Measurements from ENCODE around the gene CD274.

GRCh38 chr9:5438301-5439162 is 11.8 kb upstream of the CD274 start:
- no peak for TF ChIP-seq JUN (IDR thresholded peaks at IDR 0.05; ENCODE audit: borderline replicate concordance, insufficient read depth, insufficient read length, low read depth)
- TF ChIP-seq, protein P1, sequence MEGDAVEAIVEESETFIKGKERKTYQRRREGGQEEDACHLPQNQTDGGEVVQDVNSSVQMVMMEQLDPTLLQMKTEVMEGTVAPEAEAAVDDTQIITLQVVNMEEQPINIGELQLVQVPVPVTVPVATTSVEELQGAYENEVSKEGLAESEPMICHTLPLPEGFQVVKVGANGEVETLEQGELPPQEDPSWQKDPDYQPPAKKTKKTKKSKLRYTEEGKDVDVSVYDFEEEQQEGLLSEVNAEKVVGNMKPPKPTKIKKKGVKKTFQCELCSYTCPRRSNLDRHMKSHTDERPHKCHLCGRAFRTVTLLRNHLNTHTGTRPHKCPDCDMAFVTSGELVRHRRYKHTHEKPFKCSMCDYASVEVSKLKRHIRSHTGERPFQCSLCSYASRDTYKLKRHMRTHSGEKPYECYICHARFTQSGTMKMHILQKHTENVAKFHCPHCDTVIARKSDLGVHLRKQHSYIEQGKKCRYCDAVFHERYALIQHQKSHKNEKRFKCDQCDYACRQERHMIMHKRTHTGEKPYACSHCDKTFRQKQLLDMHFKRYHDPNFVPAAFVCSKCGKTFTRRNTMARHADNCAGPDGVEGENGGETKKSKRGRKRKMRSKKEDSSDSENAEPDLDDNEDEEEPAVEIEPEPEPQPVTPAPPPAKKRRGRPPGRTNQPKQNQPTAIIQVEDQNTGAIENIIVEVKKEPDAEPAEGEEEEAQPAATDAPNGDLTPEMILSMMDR (IDR thresholded peaks at IDR 0.05; ENCODE audit: extremely low read depth in 1 of 2, insufficient read depth in 1 of 2, low read depth in 1 of 2, low read length in 2 of 2): no peak
- no peak for TF ChIP-seq POLR2AphosphoS5 (IDR thresholded peaks at IDR 0.05; ENCODE audit: insufficient read depth, low read depth, low read length)

Data from endothelial cell of umbilical vein (primary cell).